Mucosa of gallbladder (tissue), 1 donor: ENCODE data around the gene NUDT19. TPM values are rescaled to one million over a fixed set of nuclear protein-coding genes. Genes with fewer than 3 reads are reported as not detected.
"Not testable (repeated sequence)": the region's sequence is repeated elsewhere in the genome, so short reads cannot be mapped to it uniquely, and the experiment has no call there.

Experiments used
- DNase-seq: peaks from one replicate; pipeline ENCODE4 v3.0.0-alpha.2; 2020; ENCODE audit warnings: low spot score
- total RNA-seq: library from RNA; stranded (reverse); gene quantifications from one replicate; pipeline ENCODE4 v1.2.1, GENCODE V29; 2021
- donor health status: DM: no; HTN: no; CAD: no.

NUDT19 gene
- total RNA-seq, 1 donor from 2014 or later = 7.9 TPM

DNA sequence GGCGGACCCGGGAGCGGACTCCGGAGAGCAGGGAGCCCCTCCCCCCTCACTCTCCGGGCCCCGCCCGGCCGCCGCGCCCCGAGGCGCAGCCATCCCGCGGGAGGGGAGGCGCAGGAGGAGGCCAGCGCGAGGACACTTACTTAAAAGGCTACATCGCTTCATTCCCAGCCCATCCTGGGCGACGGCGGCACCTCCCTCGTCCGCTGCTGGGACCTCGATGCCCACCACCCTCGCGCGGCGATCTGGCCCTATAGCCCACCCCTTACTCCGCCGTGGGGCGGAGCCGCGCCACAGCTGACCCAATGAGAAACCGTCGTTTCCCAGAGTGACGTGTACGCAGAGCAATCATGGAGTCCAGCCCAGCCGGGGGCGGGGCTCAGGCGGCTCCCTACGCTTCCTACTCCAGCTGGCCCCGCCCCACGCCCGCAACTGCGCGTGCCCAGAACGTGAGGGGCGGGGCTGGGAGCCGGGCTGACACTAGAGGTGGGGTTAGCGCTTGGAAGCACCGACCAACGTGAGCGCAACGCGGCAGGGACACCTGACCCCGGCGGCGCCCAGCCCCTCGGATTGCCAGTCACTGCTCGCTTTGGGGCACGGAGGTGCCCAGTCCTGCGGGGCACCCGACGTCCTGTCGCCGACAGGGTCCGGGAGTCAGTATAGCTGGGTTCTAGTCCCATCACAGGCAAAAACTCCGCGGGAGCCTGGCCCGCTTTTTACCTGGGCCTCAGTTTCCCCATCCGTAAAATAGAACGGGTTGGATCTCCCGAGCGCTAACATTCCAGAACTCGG, 16.5 kb upstream of the NUDT19 start, which contains the start of gene ANKRD27:
Gene ANKRD27 (minus strand): TSS at position 250 of the 789 bp plus-strand sequence. CDS start 16,165 bp downstream, outside the sequence.
- peak; percentile 99 for DNase-seq

GRCh38 chr19:32675720-32676185, 15.9 kb upstream of the NUDT19 start, which contains the start of gene RGS9BP:
RGS9BP (plus strand) TSS chr19:32675848; CDS start chr19:32676264, 416 bp downstream.
- peak; percentile 60 for DNase-seq

DNA sequence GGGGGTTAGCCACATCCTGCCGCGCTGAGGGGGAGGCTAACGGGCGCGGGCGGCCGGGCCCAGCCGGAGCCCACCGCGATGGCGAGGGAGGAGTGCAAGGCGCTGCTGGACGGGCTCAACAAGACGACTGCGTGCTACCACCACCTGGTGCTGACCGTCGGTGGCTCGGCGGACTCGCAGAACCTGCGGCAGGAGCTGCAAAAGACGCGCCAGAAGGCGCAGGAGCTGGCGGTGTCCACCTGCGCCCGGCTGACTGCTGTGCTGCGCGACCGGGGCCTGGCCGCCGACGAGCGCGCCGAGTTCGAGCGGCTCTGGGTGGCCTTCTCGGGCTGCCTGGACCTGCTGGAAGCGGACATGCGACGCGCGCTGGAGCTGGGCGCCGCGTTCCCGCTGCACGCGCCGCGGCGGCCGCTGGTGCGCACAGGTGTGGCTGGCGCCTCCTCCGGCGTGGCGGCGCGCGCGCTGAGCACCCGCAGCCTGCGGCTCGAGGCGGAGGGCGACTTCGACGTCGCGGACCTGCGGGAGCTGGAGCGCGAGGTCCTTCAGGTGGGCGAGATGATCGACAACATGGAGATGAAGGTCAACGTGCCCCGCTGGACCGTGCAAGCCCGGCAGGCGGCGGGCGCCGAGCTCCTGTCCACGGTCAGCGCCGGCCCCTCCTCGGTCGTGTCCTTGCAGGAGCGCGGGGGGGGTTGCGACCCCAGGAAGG, 15.3 kb upstream of the NUDT19 start:
- no peak for DNase-seq

GRCh38 chr19:32676895-32677359, 14.7 kb upstream of the NUDT19 start:
- no peak for DNase-seq

GRCh38 chr19:32677657-32678056, 14.0 kb upstream of the NUDT19 start:
- DNase-seq = no peak

DNA sequence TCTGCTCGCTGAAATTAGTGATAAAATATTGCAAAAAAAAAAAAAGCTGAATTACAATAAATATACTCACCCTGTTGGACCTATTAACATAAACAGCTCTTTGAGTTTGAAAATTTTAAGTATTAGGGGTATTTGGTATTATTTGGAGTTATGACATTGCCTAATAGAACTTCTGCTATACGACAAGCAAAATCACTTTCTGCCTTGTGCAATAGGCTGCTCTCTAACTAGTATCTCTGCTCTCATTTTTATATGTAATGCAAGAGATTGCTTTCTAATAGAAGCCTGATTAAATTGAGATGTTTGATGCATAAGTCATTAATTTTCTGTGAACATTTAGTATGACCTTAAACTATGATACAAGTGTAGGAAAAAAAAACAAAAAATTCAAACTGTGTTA, 10.6 kb upstream of the NUDT19 start:
- DNase-seq = no peak

- DNase-seq = no peak
Measured at GRCh38 chr19:32682317-32682716, 9.3 kb upstream of the NUDT19 start.

DNA sequence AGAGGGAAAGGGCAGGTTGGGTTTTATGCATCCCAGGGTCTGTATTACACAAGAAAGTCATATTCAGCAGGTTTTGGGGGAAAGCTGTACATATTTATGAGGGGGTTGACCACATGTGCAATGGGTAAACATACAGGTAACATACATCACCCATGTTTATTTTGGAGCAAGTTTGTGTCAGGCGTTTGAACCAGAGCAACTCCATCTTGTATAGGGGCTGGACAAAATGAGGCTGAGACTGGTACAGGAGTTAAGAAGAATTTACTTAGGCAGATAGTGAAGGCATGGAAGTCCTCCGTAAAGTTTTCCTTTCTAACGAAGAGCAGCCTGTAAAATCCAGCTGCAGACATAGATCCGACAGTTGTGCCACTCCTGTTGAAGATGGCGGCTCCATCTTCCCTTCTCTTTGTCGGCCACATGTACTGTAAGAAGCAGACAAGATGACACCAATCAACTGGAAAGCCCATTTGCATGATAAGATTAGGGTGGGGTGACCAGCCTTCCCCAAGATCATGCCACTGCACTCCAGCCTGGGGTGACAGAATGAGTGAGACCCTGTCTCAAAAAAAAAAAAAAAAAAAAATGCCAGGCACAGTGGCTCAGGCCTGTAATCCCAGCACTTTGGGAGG, 4.7 kb upstream of the NUDT19 start:
- DNase-seq = no peak

DNA sequence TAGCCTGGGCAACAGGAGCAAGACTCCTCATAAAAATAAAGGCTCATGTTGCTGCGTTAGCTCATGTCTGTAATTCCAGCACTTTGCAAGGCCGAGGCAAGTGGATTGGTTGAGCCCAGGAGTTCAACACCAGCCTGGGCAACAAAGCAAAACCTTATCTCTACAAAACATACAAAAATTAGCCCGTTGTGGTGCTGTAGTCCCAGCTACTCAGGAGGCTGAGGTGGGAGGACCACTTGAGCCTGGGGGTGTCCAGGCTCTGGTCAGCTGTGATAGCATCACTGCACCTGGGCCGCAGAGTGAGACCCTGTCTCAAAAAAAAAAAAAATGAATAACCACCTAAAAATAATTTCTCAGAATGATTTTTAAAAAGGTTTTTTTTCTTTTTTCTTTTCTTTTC, 3.9 kb upstream of the NUDT19 start:
- DNase-seq = no peak

DNA sequence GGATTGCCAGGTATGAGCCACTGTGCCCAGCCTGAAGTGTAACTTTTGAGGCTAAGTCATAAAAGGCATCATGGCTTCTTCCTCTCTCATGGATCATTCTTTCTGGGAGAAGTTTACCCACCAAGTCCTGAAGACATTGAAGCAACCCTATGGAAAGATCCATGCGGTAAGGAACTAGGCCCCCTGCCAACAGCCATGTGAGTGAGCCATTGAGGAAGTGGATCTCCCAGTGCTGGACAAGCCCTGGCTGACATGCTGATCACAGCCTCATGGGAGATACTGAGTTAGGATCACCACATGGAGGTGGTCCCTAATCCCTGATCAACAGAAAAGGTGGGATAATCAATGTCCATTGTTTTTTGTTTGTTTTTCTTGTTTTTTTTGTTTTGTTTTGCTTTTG, 3.3 kb upstream of the NUDT19 start:
- DNase-seq = no peak

DNA sequence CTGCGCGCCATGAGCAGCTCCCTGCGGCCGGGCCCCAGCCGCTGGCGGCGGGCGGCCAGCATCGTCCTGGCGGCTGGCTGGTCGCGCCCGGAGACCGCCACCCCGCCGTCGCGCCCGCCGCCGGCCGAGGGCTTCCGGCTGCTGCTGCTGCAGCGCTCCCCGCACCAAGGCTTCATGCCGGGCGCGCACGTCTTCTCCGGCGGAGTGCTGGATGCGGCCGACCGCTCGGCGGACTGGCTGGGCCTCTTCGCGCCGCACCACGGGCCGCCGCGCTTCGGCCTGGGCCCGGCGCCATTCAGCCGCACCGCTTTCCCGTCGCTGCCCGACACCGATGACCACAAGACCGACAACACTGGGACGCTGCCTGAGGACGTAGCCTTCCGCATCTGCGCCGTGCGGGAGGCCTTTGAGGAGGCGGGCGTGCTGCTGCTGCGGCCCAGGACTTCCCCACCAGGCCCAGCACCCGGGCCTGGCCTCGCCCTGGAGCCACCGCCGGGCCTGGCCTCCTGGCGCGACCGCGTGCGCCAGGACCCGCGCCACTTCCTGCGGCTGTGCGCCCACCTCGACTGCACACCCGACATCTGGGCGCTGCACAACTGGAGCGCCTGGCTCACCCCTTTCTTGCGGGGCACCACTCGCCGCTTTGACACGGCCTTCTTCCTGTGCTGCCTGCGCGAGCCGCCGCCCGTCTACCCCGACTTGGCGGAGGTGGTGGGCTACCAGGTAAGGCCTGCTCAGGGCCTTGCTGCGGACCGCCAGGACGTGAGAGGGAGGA, 518 bp downstream of the NUDT19 start:
- peak; percentile 47 for DNase-seq

- DNase-seq = no peak
Measured at GRCh38 chr19:32692727-32693061, 1.1 kb downstream of the NUDT19 start.

DNA sequence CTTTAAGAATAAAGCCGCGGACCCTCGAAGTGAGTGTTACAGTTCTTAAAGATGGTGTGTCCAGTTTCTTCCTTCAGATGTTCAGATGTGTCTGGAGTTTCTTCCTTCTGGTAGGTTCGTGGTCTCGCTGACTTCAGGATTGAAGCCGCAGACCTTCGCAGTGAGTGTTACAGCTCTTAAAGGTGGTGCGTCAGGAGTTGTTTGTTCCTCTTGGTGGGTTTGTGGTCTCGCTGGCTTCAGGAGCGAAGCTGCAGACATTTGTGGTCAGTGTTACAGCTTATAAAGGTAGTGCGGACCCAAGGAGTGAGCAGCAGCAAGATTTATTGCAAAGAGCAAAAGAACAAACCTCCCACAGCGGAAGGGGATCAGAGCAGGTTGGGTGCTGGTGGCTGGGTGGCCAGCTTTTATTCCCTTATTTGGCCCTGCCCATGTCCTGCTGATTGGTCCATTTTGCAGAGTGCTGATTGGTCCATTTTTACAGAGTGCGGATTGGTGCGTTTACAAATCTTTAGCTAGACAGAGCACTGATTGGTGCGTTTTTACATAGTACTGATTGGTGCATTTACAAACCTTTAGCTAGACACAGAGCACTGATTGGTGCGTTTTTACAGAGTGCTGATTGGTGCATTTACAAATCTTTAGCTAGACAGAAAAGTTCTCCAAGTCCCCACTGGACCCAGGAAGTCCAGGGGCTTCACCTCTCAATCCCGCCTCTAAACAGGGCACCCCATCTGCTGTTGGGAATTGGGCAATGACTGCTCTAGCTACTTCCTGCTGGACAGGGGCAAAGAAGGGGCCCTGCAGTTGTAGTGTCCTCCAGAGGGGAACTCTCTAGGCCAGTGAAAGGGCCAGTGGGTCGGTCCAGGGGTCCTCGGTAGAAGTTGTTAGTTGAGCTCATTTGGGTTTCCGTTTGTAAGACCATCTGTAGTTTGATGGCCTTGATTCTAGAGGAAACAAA, 1.8 kb downstream of the NUDT19 start:
- not testable (repeated sequence) for DNase-seq

- DNase-seq = not testable (repeated sequence)
Measured at GRCh38 chr19:32694316-32694715, 2.7 kb downstream of the NUDT19 start.

GRCh38 chr19:32694851-32695250, 3.2 kb downstream of the NUDT19 start:
- DNase-seq = not testable (repeated sequence)

GRCh38 chr19:32695506-32695905, 3.9 kb downstream of the NUDT19 start:
- not testable (repeated sequence) for DNase-seq

GRCh38 chr19:32696771-32697170, 5.2 kb downstream of the NUDT19 start:
- not testable (repeated sequence) for DNase-seq

DNA sequence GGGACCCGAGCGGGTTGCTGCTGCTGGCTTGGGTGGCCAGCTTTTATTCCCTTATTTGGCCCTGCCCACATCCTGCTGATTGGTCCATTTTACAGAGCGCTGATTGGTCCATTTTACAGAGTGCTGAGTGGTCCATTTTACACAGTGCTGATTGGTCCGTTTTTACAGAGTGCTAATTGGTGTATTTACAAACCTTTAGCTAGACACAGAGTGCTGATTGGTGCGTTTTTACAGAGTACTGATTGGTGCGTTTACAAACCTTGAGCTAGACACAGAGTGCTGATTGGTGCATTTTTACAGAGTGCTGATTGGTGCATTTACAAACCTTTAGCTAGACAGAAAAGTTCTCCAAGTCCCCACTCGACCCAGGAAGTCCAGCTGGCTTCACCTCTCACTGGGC, 8.5 kb downstream of the NUDT19 start:
- DNase-seq = not testable (repeated sequence)

DNA sequence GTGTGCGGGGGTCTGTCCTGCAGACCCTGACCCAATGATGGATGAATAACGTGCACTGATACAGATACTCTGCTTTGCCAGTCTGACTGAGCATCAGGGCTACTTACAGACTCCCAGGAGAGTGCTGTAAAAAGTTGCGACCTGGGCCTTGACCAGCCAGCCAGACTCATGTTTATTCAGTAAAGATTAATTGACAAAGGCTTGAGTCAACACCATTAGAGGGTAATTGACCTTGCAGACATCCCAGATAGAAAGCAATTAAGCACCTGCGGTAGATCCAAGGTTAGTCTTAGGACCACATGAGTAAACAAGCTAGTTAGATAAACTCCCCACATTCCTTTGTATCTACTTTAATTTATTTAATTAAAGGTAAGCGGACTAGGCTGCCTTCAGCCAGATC, 10.4 kb downstream of the NUDT19 start:
- peak; percentile 46 for DNase-seq

GRCh38 chr19:32704006-32704405, 12.4 kb downstream of the NUDT19 start:
- not testable (repeated sequence) for DNase-seq
